SH-SY5Y (cell line): ENCODE measurements around the gene PRSS50.

ENCODE experiments used
- GATA2 ChIP-seq: IDR thresholded peaks from 2 replicates; pipeline ENCODE4 v1.6.1; 2011; ENCODE audit warnings: mild to moderate bottlenecking, low read depth, low read length
- GATA3 ChIP-seq: IDR thresholded peaks from 2 replicates; pipeline ENCODE4 v1.6.1; 2011; ENCODE audit warnings: low read depth, mild to moderate bottlenecking, low read length, moderate library complexity

DNA sequence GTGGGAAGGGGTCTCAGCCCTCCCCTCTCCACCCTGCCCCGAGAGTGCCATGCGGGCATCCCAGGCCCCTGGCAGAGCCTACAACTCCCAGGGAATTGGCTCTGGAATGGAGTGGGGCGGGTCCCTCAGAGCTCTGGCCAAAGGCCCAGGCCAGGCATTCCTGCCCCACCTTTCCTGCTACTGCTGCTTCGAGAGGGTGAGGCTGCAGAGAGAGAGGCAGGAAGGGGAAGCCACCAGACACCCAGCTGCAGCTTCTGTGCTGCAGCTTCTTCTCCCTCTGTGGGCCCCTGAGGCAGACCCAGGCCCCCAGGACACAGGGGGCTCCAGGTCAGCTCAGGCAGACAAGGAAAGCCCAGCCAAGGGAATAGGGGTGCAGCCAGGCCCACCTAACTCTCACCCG is 26.9 kb downstream of the PRSS50 start:
- TF ChIP-seq GATA2 (no peak), GATA3 (no peak)
